HepG2 (cell line): ENCODE data around the gene USE1. TPM values are rescaled to one million over a fixed set of nuclear protein-coding genes. Genes with fewer than 3 reads are reported as not detected.

Source experiments
- ELF1 ChIP-seq: sonication (generic); formaldehyde crosslinking; IDR thresholded peaks from 2 replicates; pipeline ENCODE4 v1.4.0; 2020; ENCODE audit warnings: missing genetic modification reagents
- EP300 ChIP-seq, 3 experiments: sonication (generic) in 1 of 3; formaldehyde crosslinking in 1 of 3; IDR thresholded peaks; 2 replicates each; pipeline versions ENCODE4 v1.5.1 to v1.6.1; 2011 to 2020; ENCODE audit warnings: low read depth in 2 of 3, low read length in 2 of 3, borderline replicate concordance in 1 of 3, improper control_type of control experiment in 1 of 3, mild to moderate bottlenecking in 1 of 3, missing genetic modification reagents in 1 of 3, moderate library complexity in 1 of 3
- KAT7 ChIP-seq: IDR thresholded peaks from 2 replicates; pipeline ENCODE4 v1.6.1; 2018; ENCODE audit warnings: borderline replicate concordance, missing compliant biosample characterization
- KDM6A ChIP-seq: IDR thresholded peaks from 2 replicates; pipeline ENCODE4 v1.6.1; 2016; ENCODE audit warnings: low read depth
- ZFP36L1 ChIP-seq: sonication (generic); formaldehyde crosslinking; IDR thresholded peaks from 2 replicates; pipeline ENCODE4 v1.8.0; 2022; ENCODE audit warnings: mild to moderate bottlenecking, missing genetic modification reagents, moderate library complexity
- ZNF556 ChIP-seq: sonication (generic); formaldehyde crosslinking; IDR thresholded peaks from 2 replicates; pipeline ENCODE4 v1.4.0; 2020; ENCODE audit warnings: mild to moderate bottlenecking, missing genetic modification reagents, borderline replicate concordance
- polyA plus RNA-seq, 8 experiments: library from polyadenylated mRNA; depleted of rRNA in 3 of 8; stranded (reverse) in 7 of 8; unstranded in 1 of 8; fragments of >200 nt; fragmentation: Illumina TruSeq in 4 of 8; extraction: Trizol in 4 of 8; gene quantifications; 2 replicates each; pipeline versions ENCODE4 v1.2.1 to v1.2.3, GENCODE V29; 2011 to 2016; ENCODE audit warnings: low read depth in 4 of 8, missing spikeins in 1 of 8, mixed read lengths in 1 of 8; ENCODE audit not compliant: insufficient read depth in 1 of 8
- total RNA-seq, 5 experiments: library from RNA; depleted of rRNA; stranded (reverse); fragments of >200 nt; fragmentation: Illumina TruSeq; extraction: Trizol; gene quantifications; 2 replicates each; pipeline ENCODE4 v1.2.3, GENCODE V29; 2016; ENCODE audit warnings: low read depth in 1 of 5
- TF ChIP-seq, protein P1 (sequence below): sonication (generic); formaldehyde crosslinking; IDR thresholded peaks from 2 replicates; pipeline ENCODE4 v1.5.1; 2020; ENCODE audit warnings: mild to moderate bottlenecking, missing genetic modification reagents, borderline replicate concordance
- TF ChIP-seq, protein P2 (sequence below): sonication (generic); formaldehyde crosslinking; IDR thresholded peaks from 2 replicates; pipeline ENCODE4 v1.4.0; 2020; ENCODE audit warnings: mild to moderate bottlenecking, missing genetic modification reagents, borderline replicate concordance

The USE1 gene
- total and polyA plus RNA-seq, 2 of the 13 experiments (the other 11 are each of a cell fraction or from before 2014, with no cell fraction given) = 9.9 to 17.6 TPM

DNA sequence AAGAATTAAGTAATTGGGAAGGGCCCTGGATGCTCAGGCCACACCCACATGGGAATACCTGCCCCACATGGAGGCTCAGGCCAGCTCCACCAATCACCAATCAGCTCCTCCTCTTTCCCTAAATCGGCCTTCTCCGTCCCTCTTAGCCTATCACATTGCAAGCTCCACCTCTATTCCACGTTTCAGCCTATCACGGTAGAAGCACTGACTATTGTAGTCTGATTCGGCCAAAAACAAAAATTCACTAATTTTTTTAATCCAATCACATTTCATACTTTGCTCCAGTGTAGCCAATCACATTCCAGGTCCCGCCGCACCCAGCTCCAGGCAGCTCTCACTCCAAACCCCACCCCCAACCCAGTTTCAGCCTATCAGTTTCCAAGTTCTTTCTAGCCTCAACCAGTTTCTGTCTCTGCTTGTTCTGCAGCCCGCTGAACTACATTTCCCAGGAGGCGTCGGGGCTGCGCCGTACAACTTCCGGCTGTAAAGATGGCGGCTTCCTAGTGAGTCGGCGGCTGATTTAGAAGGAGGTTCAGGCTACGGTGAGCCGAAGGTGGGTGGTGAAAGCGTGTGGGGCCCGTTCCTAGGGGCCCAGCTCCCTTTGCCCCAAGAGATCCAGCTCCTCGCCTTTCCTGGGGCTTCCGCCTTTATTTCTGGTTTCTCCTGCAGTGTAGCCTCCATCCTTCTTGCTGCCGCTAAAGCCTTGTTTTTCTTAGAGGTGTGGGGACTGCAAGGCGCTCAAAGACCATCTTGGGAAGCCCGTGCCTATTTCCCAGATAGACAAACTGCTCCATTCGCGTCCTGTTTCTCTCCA, 52.0 kb downstream of the USE1 start, which contains the start of gene BABAM1 (continued):
- TF ChIP-seq, protein P1, sequence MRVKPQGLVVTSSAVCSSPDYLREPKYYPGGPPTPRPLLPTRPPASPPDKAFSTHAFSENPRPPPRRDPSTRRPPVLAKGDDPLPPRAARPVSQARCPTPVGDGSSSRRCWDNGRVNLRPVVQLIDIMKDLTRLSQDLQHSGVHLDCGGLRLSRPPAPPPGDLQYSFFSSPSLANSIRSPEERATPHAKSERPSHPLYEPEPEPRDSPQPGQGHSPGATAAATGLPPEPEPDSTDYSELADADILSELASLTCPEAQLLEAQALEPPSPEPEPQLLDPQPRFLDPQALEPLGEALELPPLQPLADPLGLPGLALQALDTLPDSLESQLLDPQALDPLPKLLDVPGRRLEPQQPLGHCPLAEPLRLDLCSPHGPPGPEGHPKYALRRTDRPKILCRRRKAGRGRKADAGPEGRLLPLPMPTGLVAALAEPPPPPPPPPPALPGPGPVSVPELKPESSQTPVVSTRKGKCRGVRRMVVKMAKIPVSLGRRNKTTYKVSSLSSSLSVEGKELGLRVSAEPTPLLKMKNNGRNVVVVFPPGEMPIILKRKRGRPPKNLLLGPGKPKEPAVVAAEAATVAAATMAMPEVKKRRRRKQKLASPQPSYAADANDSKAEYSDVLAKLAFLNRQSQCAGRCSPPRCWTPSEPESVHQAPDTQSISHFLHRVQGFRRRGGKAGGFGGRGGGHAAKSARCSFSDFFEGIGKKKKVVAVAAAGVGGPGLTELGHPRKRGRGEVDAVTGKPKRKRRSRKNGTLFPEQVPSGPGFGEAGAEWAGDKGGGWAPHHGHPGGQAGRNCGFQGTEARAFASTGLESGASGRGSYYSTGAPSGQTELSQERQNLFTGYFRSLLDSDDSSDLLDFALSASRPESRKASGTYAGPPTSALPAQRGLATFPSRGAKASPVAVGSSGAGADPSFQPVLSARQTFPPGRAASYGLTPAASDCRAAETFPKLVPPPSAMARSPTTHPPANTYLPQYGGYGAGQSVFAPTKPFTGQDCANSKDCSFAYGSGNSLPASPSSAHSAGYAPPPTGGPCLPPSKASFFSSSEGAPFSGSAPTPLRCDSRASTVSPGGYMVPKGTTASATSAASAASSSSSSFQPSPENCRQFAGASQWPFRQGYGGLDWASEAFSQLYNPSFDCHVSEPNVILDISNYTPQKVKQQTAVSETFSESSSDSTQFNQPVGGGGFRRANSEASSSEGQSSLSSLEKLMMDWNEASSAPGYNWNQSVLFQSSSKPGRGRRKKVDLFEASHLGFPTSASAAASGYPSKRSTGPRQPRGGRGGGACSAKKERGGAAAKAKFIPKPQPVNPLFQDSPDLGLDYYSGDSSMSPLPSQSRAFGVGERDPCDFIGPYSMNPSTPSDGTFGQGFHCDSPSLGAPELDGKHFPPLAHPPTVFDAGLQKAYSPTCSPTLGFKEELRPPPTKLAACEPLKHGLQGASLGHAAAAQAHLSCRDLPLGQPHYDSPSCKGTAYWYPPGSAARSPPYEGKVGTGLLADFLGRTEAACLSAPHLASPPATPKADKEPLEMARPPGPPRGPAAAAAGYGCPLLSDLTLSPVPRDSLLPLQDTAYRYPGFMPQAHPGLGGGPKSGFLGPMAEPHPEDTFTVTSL (CRISPR knock-in tag) = no peak
- TF ChIP-seq KAT7 (CRISPR knock-in tag) = peak; percentile 61; the same call in 1 of the 2 replicates
- peak; percentile 92 for TF ChIP-seq ELF1 (CRISPR knock-in tag)
- 0 out of 2 replicates have a peak, but pooled peaks have one; percentile 64 for TF ChIP-seq ZFP36L1 (CRISPR knock-in tag)
- TF ChIP-seq, protein P2, sequence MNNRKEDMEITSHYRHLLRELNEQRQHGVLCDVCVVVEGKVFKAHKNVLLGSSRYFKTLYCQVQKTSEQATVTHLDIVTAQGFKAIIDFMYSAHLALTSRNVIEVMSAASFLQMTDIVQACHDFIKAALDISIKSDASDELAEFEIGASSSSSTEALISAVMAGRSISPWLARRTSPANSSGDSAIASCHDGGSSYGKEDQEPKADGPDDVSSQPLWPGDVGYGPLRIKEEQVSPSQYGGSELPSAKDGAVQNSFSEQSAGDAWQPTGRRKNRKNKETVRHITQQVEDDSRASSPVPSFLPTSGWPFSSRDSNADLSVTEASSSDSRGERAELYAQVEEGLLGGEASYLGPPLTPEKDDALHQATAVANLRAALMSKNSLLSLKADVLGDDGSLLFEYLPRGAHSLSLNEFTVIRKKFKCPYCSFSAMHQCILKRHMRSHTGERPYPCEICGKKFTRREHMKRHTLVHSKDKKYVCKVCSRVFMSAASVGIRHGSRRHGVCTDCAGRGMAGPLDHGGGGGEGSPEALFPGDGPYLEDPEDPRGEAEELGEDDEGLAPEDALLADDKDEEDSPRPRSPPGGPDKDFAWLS (CRISPR knock-in tag) = no peak
- TF ChIP-seq EP300 (IDR thresholded peaks at IDR 0.05; ENCODE audit: low read depth in 2 of 2, low read length in 2 of 2) = peak in 1 of 2 experiments; percentile 35; a peak in 1 of 4 replicates
- no peak for TF ChIP-seq EP300 (CRISPR knock-in tag; IDR thresholded peaks at IDR 0.05; ENCODE audit: borderline replicate concordance)
- TF ChIP-seq ZNF556 = peak; percentile 42; the same call in 1 of the 2 replicates
- TF ChIP-seq KDM6A (CRISPR knock-in tag) = 0 out of 2 replicates have a peak, but pooled peaks have one; percentile 16
